ENCODE measurements around the gene BSPRY.

DNA sequence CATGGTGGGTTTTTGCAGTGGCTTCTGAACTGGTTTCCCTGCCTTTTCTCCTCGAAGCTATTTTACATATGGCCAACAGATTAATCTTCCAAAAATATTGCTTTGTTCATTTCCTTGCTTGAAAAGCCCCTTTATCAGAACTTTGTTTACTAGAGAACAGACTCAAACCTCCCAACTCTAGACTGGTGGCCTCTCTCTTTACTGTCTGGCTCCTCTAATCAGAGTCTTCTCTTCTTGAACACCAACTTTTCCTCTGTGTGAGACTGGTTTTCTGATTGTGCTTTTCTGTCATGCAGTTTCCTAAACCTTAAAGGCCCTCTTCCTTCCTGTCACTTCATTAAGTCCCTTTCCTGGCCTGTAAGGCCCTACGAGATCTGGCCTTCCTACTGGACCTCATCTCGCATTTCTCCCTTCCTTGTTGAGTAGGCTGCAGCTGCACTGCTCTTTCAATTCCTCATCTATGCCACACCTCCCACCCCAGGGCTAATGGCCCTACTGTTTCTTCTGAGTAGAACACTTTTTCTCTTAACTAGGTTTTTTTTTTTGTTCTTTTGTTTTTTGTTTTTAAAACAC, 66.9 kb downstream of the BSPRY start:
- TF ChIP-seq, protein P1, sequence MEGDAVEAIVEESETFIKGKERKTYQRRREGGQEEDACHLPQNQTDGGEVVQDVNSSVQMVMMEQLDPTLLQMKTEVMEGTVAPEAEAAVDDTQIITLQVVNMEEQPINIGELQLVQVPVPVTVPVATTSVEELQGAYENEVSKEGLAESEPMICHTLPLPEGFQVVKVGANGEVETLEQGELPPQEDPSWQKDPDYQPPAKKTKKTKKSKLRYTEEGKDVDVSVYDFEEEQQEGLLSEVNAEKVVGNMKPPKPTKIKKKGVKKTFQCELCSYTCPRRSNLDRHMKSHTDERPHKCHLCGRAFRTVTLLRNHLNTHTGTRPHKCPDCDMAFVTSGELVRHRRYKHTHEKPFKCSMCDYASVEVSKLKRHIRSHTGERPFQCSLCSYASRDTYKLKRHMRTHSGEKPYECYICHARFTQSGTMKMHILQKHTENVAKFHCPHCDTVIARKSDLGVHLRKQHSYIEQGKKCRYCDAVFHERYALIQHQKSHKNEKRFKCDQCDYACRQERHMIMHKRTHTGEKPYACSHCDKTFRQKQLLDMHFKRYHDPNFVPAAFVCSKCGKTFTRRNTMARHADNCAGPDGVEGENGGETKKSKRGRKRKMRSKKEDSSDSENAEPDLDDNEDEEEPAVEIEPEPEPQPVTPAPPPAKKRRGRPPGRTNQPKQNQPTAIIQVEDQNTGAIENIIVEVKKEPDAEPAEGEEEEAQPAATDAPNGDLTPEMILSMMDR (IDR thresholded peaks at IDR 0.05; ENCODE audit: low read length) = no peak
- TF ChIP-seq EZH2phosphoT487 (IDR thresholded peaks at IDR 0.05; ENCODE audit: low read length) = no peak
- no peak for TF ChIP-seq EZH2 (optimal IDR thresholded peaks at IDR 0.05; ENCODE audit: low read depth, low read length)
